Activated CD4-positive, alpha-beta T cell treated with anti-CD3 and anti-CD28 coated beads for 48 hours (primary cell): ENCODE results near the gene PHF21B.
"Not testable (repeated sequence)": the region's sequence is repeated elsewhere in the genome, so short reads cannot be mapped to it uniquely, and the experiment has no call there.

Experiments used
- DNase-seq: peaks from one replicate; pipeline ENCODE4 v3.0.0-alpha.2; 2020

PHF21B gene

GRCh38 chr22:44932493-44932892, 77.3 kb downstream of the PHF21B start:
- DNase-seq: no peak

- no peak for DNase-seq
These were observed 78.0 kb downstream of the PHF21B start for GRCh38 chr22:44931766-44932165.

DNA sequence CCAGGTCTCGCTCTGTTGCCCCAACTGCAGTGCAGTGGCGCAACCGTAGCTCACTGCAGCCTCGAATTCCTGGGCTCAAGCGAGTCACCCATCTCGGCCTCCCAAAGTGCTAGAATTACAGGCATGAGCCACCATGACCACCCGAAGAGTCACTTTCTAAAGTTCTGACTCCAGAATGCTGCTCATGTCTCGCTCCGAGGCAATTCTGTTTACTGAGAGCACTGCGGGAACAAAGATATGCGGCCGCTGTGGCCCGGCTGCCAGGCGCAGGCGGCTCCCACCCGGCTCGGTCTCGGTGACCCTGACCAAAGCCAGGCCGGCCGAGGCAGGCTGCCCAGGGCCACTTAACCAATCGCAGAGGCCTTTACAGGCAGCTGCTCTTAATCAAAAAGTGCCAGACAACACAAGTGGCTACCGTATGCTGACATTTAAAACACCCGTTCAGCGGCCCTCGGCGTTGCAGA, 78.7 kb downstream of the PHF21B start:
- DNase-seq: no peak

- no peak for DNase-seq
These were observed 79.1 kb downstream of the PHF21B start for GRCh38 chr22:44930711-44931035.

- no peak for DNase-seq
These were observed 79.6 kb downstream of the PHF21B start for GRCh38 chr22:44930016-44930710.

DNA sequence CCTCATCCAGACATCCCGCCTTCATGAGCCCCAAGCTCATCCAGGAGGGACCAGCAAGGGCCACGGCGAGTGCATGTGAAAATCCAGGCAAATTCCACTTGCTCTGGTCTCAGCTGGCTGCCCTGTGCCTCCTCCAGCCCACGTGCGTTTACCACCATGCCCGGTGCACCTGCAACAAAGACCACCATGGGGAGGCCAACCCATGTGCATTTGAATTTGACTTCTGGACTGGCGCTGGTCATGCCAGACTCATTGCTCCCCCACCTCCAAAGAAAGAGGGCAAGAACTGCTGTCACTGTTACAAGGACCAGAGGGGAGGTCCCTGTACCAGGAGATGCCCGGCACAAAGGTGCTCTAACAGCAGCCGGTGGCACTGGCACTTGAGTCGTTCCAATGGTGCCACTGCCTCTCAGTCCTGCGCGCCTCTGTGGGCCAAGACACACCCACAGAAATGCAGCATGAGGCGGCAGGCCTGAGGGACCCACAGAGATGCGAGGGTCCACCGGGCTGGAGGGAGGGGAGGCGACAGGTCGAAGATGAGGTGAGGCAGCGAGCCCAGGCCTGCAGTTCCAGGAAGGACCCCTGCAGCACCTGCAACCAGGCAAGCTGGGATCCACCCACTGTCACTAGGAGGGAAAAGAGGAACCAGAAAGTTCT, 80.3 kb downstream of the PHF21B start:
- no peak for DNase-seq

DNA sequence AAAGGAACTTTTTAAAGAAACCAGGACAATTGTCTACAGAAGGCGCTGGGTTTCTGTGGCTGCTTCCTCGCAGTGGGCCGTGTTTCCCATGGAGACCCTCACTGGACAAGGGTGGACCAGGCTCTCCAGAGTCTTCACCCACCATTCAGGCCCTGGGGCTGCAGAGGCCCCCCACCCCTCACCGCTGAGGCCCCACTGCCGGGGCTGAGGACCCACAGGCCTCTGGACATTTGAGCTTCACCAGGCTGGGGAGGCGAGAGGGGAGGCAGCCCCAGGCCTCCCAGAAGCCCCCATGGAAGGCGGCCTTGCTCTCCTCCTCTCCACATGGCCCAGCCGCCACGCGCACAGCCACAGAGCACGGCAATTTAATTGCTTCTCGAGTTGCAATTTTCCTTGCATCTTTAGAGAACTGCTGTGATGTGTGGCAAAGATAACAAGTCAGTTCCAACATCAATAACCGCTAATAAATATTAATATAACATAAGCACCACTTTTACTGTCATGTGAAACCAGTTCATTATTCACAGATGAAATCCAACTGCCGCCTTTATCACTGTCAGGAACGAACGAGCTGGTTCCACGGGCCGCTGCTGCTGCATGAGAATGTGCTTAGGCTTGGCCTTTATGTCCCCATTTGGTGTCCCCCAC, 81.0 kb downstream of the PHF21B start:
- DNase-seq: no peak

DNA sequence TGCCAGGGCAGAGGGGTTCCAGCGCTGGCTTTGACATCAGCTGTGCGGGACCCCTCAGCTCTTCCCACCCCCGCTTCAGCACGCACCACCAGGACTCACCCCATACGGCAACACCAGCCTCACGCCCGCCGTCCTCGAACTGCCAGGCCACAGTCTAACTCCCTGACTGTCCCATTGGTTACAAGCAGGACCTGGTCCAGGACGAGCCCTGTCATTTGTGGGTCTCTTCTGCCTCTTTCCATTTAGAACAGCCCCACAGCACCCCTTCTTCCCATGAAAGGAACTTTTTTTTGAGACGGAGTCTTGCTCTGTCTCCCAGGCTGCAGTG, 81.7 kb downstream of the PHF21B start:
- DNase-seq: no peak

DNA sequence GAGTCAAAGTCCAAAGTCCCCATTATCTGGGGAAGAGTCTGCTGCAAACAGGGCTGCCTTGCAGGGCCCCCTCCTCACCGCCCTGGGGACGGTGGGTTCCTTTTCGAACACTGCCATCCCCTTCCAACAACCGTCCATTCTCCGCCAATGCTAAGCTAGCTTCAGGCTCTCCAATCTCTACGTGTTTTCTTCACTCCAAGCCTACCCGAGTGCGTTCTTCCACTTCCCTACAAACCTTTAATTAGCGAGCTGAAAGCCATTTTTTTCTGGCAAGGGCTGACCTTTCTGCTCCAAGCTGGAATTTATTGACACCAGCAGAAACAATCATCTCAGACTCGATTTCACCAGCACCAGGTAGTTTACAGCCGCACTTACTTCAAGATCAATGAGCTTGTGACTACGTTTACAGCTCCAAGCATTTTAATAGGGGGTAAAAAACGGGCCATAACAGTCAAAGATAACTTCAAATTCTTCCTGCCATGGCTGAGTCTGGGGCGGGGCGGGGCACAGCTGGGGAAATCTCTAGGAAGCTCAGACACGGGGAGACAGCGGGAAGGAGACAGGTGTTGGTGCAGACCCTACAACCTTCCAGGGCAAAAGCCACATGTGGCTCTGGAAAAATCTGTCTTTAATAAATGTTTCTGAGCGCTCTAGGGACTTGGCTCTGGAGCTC, 82.2 kb downstream of the PHF21B start:
- no peak for DNase-seq

DNA sequence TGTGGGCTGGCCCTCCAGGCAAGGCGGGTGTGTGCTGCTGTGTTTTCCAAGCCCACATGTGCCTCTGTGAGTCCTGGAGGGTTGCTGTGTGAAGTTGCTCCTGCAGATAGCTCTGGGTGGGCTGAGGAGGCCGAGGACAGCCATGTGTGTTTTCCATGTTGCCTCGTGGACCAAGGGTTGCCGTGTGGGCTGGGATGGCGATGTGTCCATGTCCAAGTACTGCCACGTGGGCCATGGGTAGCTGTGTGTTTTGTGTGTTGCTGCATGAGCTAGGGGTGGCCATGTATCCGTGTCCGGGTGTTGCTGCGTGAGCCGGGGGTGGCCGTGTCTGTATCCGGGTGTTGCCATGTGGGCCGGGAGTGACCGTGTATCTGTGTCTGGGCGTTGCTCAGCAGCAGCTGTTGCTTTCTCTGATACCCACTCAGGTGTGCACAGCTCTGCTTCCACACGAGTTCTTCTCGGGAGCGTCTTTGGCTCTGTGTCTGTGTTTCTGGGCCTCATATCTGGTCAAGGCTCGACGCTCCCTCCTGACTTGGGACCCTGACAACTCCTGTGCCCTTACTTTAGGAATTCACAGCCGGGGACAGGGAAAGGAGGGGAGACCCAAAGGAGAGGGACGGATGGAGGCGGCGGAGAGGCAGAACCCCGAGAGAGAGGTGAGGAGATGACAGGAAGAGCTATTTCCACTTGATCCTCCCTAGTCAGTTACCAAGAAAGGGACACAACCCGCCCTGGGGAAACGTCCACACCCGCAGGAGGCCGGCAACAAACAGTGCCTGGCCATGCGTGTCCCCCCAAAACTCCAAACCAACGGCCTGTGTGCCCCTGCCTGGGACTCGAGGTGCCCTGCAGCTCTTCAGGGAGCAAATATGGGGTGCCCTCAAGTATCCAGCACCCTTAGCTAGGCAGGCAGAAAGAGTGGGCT, 83.1 kb downstream of the PHF21B start:
- DNase-seq: no peak

DNA sequence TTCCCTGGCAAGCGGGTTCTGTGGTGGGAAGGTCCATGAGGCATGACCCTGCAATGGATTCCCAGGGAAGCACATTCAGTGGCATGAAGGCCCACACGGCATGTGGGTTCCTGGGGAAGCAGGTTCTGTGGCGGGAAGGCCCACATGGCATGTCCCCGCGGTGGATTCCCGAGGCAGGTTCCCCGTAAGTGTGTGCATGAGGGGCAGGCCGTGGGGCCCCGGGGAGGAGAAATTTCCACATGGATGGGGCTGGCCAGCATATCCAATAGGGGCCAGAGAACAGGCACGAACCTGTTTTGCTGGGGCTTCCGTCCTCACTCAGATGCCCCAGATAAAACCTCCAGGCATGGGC, 83.7 kb downstream of the PHF21B start:
- DNase-seq: no peak

DNA sequence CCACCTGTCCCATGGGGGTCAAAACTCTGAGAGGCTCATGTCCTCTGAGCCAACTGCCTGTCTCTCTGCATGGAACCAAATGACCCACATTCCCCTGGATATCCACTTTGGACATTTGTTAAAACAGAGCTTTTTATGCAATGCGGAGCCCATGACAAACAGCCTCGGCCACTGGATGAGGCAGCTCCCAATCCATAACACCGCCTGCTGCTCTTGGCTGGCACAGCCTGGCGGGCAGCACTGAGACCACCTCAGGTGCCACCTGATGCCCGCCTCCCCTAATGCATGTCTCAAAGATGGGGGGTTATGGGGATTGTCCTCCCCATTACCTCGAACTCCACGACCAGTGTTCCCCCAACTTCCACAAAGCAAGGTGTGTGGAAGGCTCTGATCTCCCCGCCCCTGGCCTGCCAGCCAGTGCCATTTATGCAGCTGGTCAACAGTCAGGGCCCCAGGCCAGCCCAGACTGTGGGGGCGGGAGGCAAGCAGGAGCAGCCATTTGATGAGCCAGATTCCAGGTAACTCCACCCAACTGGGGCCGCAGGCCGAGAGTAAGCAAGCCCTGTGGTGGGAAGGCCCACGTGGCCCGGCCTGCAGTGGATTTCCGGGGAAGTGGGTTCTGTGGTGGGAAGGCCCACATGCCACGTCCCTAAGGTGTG, 84.2 kb downstream of the PHF21B start:
- no peak for DNase-seq

- DNase-seq: no peak
These were observed 85.1 kb downstream of the PHF21B start for GRCh38 chr22:44924710-44925109.

DNA sequence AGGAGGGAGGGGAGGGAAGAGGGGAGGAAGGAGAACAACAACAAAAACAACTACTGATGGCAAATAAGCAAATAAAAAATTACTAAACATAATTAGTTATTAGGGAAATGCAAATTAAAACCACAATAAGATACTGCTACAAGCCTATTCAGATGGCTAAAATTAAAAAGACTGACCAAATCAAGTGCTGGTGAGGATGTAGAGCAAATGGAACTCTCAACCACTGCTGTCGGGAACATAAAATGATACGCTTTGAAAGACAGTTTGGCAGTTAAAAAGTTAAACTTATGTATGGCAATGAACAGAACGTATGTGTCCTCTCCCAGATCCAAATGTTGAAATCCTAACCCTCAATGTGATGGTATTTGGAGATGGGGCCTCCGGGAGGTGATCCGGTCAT, 85.7 kb downstream of the PHF21B start:
- no peak for DNase-seq

DNA sequence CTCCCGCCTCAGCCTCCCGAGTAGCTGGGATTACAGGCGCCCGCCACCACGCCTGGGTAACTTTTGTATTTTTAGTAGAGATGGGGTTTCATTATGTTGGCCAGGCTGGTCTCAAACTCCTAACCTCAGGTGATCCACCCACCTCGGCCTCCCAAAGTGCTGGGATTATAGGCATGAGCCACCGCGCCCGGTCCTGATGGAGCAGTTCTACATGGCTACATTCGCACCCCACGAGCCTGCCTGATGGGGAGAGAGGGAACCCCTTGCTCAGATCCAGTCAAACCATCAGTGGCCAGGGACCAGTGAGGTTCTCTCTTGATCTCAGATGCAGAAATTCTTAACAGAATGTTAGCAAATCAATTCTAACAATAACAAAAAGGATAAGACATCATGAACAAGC, 88.0 kb downstream of the PHF21B start:
- DNase-seq: not testable (repeated sequence)

- DNase-seq: no peak
These were observed 89.6 kb downstream of the PHF21B start for GRCh38 chr22:44920183-44920582.

DNA sequence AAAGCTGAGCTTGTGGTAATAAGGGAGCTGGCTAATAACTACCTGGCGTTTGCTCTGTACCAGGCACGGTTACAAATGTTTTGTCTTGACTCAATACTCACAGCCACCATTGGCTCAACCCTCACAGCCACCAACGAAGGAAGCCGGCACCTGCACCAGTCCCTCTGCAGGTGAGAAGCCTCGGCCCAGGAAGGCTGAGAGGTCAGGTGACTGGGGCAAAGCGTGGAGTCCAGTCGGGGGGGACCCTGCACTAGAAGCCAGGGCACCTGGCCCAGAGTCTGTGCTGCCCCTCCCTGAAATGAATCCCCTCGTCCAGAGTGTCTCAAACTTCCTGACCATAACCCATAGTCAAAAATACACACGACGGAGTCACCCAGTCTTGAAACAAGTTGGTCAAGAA, 90.1 kb downstream of the PHF21B start:
- no peak for DNase-seq

DNA sequence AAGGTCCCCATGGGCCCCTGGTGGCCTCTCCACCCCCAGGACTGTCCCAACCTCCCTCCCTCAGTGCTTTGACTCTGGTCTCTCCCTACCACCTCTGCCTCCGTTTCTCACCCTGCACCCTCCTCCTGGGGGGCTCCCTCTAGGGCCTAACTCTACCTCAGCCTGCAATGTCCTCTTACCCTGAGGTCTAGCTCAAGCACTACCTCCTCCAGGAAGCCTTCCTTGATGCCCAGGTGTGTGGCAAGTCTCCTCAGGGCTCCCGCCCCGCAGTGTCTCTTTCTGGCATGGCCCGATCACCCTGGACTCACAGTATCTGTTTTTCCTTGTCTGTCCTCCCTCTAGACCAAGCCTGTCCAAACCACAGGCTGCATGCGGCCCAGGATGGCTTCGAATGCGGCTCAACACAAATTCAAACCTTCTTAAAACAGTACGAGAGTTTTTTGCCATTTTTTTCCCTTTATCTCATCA, 90.8 kb downstream of the PHF21B start:
- no peak for DNase-seq

DNA sequence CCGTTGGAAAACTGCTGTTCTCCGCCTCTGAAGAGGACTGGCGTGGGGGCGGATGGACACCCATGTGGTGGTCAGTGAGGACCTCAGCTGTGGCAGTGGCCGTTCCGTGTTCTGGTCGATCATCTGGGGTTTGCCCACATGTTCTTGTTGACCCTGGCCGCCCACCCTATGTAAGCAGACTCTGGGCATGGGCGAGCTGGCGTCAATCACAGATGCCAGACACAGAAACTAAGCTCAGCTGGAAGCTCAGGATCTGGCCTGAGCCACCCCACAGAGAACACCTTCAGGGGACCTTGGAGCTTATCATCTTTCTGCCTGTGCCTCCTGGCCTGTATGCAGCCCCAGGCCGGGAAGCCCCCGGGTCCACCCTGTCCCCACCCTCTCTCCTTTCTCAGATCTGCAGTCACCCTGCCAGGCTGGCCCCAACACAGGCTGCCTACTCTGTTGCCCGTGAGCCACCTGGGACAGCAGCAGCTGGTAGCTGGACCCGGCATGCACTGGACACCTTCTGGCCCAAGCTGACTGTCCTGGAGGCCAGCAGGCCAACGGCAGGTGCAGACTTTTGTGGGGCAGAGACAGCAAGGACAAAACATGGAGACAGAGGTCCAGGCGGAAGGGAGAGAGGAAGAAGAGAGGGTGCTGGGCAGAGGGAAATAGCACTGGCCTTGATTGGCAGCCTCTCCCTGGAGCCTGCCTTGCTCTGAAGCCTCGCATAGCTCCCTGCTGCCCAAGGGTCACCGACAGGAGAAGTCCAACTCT, 91.5 kb downstream of the PHF21B start:
- DNase-seq: no peak

- no peak for DNase-seq
These were observed 92.2 kb downstream of the PHF21B start for GRCh38 chr22:44917372-44918165.
